Mesendoderm (in vitro differentiated cells): ENCODE measurements around the gene ABCA1.
A peak's percentile ranks its signal among the peaks of the same experiment; 100 is the strongest.

Source experiments
- DNase-seq: peaks from one replicate; pipeline ENCODE4 v3.0.0; 2013
- H2AK5ac ChIP-seq: 2 replicates; pipeline ENCODE4 v1.6.1; 2013; ENCODE audit warnings: low read length, inconsistent platforms
- H2BK120ac ChIP-seq: 2 replicates; pipeline ENCODE4 v1.6.1; 2013; ENCODE audit warnings: low read depth, mild to moderate bottlenecking, low read length, moderate library complexity, mixed read lengths
- H2BK15ac ChIP-seq: replicated peaks from 2 replicates; pipeline ENCODE4 v1.6.1; 2013; ENCODE audit warnings: low read depth, mild to moderate bottlenecking, moderate library complexity
- H2BK5ac ChIP-seq: 2 replicates; pipeline ENCODE4 v1.6.1; 2013; ENCODE audit warnings: low read length, inconsistent platforms
- H3K18ac ChIP-seq: 2 replicates; pipeline ENCODE4 v1.6.1; 2013; ENCODE audit warnings: mild to moderate bottlenecking, low read length, mixed read lengths
- H3K23ac ChIP-seq: one replicate; pipeline ENCODE4 v1.6.1; 2013; ENCODE audit warnings: low read length
- H3K27ac ChIP-seq: 2 replicates; pipeline ENCODE4 v1.5.1; 2013; ENCODE audit warnings: low read depth, mild to moderate bottlenecking, inconsistent platforms, low read length, moderate library complexity
- H3K27me3 ChIP-seq: 2 replicates; pipeline ENCODE4 v1.6.1; 2013; ENCODE audit warnings: low read length, control low read depth, mild to moderate bottlenecking, inconsistent platforms; ENCODE audit not compliant: insufficient read depth, poor library complexity
- H3K36me3 ChIP-seq: 2 replicates; pipeline ENCODE4 v1.6.1; 2013; ENCODE audit warnings: low read length, inconsistent platforms; ENCODE audit not compliant: control insufficient read depth, insufficient read depth
- H3K4ac ChIP-seq: one replicate; pipeline ENCODE4 v1.6.1; 2013; ENCODE audit warnings: low read depth, mild to moderate bottlenecking, low read length, moderate library complexity
- H3K4me1 ChIP-seq: 2 replicates; pipeline ENCODE4 v1.6.1; 2013; ENCODE audit warnings: low read depth, low read length, inconsistent platforms; ENCODE audit not compliant: control insufficient read depth
- H3K4me2 ChIP-seq: 2 replicates; pipeline ENCODE4 v1.6.1; 2013; ENCODE audit warnings: low read length
- H3K4me3 ChIP-seq: 2 replicates; pipeline ENCODE4 v1.5.1; 2013; ENCODE audit warnings: mild to moderate bottlenecking, low read length
- H3K56ac ChIP-seq: one replicate; pipeline ENCODE4 v1.6.1; 2013; ENCODE audit warnings: low read length
- H3K79me1 ChIP-seq: 2 replicates; pipeline ENCODE4 v1.6.1; 2013; ENCODE audit warnings: low read length, inconsistent platforms
- H3K79me2 ChIP-seq: 2 replicates; pipeline ENCODE4 v1.6.1; 2013; ENCODE audit warnings: mild to moderate bottlenecking, low read length; ENCODE audit not compliant: control insufficient read depth, insufficient read depth
- H3K9ac ChIP-seq: 2 replicates; pipeline ENCODE4 v1.6.1; 2013; ENCODE audit warnings: low read length, inconsistent platforms
- H4K5ac ChIP-seq: one replicate; pipeline ENCODE4 v1.6.1; 2013; ENCODE audit warnings: low read length
- H4K8ac ChIP-seq: one replicate; pipeline ENCODE4 v1.6.1; 2013; ENCODE audit warnings: low read depth, mild to moderate bottlenecking, control low read depth, low read length, moderate library complexity
- WGBS: extraction: QIAGEN DNeasy Blood & Tissue Kit; methylation state at CpG from one replicate; pipeline ENCODE4 v1.1.7; 2013; ENCODE audit warnings: low lambda C conversion rate, missing lambda C conversion rate; ENCODE audit not compliant: insufficient coverage; ENCODE audit errors: extremely low coverage; 5-methylcytosine and 5-hydroxymethylcytosine counted together

ABCA1 gene

DNA sequence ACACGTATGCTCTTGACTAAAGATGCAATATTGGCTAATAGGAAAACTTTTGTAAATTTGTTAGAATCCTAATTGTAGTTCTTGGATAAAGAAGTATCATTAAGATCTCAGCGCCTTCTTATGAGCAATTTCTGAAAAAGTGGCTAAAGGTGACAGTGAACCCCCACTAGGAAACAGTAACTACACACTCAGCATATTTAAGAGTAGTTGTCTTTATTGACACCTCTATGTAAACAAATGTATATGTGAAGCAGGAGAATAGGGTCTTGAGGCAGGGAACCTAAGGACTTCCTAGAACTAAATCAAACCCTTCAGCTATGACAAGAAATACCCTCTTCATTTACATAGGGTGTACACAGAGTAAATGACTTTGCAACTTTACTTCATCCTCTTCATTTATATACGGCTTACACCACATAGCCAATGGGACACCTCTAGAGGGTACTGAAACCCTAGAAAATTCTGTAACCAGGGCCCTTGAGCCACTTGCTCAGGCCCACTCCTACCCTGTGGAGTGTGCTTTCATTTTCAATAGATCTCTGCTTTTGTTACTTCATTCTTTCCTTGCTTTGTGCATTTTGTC, 177.7 kb downstream of the ABCA1 start:
- no peak overlapping the region for H2BK120ac ChIP-seq
- no CpG with 5 or more reads among the region's 3 CpGs for WGBS

GRCh38 chr9:104748359-104749031, 179.5 kb downstream of the ABCA1 start:
- Histone ChIP-seq H2BK120ac (no peak overlapping the region), H3K36me3 (no peaks in the 10 kb centered on the region), H3K79me2 (no peaks in the 10 kb centered on the region), H3K4me3 (peak overlapping the region; percentile 56), H3K56ac (peak overlapping the region; percentile 88), H3K9ac (peak overlapping the region; percentile 82), H3K23ac (peak overlapping the region; percentile 92), H3K27me3 (no peaks in the 10 kb centered on the region), H2BK15ac (no peak overlapping the region), H3K4ac (peak overlapping the region; percentile 10), H3K27ac (no peak overlapping the region), H4K8ac (peak overlapping the region; percentile 81), H2BK5ac (no peak overlapping the region), H2AK5ac (no peak overlapping the region), H3K18ac (peak overlapping the region; percentile 82), H3K4me2 (peak overlapping the region; percentile 83), H3K79me1 (no peaks in the 10 kb centered on the region), H3K4me1 (no peaks in the 10 kb centered on the region), H4K5ac (no peak overlapping the region)
- no CpG with 5 or more reads among the region's 19 CpGs for WGBS
- no peak for DNase-seq

More for the DNA sequence above, 177.7 kb downstream of the ABCA1 start:
- H3K18ac ChIP-seq, result no peak overlapping the region
- H4K5ac ChIP-seq, result no peak overlapping the region
- H3K79me2 ChIP-seq, result no peaks in the 10 kb centered on the region
- H3K36me3 ChIP-seq, result no peaks in the 10 kb centered on the region
- H3K79me1 ChIP-seq, result no peaks in the 10 kb centered on the region
- no peaks in the 10 kb centered on the region for H3K4me1 ChIP-seq
- H3K4ac ChIP-seq, result no peak overlapping the region
- no peak overlapping the region for H2BK5ac ChIP-seq
- no peak overlapping the region for H3K23ac ChIP-seq
- H3K4me2 ChIP-seq, result no peak overlapping the region
- no peak overlapping the region for H3K9ac ChIP-seq
- no peaks in the 10 kb centered on the region for H3K27me3 ChIP-seq
- DNase-seq, result no peak
- no peak overlapping the region for H2BK15ac ChIP-seq
- no peak overlapping the region for H3K56ac ChIP-seq
- H2AK5ac ChIP-seq, result no peak overlapping the region
- H3K27ac ChIP-seq, result no peak overlapping the region
- no peak overlapping the region for H4K8ac ChIP-seq
- no peak overlapping the region for H3K4me3 ChIP-seq

DNA sequence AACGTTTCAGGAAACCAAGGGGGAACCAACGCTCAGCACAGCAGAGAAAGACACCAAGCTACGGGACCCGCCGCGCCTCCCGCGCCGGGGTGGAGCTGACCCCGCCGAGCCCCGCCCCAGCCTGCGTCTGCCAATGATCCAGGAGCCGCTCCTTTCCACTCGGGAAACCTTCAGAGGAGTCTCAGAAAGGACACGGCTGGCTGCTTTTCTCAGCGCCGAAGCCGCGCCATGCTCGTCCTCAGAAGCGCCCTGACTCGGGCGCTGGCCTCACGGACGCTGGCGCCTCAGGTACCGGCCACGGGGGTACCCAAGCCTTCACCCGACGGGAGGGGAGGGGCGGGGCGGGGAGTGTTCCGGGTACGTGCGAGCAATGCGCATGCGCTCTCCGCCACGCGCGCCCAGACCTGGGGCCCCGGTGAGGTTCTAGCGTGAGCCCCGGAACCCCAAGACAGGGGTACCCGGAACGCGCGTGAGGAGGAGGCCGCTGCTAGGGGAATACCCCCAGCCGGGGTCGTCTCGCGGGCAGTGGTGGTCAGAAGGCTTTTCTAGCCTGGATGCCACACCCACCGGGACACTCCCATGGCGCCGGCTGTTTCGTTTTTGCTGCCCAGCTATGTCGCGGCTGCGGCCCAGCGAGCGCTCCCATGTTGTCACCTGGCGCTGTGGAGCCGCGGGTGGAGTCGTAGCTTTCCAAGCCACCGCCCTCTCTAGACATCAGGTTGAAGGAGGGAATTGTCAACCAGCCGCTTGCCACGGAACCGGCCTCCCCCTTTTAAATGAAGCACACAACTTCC, 180.2 kb downstream of the ABCA1 start, which contains the start of gene NIPSNAP3A:
Gene NIPSNAP3A (plus strand): TSS at position 119 of the 794 bp plus-strand sequence. CDS start 110 bp downstream, at position 229.
- no peak within 1 kb of the TSS for H4K5ac ChIP-seq
- H3K9ac ChIP-seq, result peak within 1 kb of the TSS; percentile 82
- no peaks in the 10 kb centered on the region for H3K79me1 ChIP-seq
- no peak within 1 kb of the TSS for H4K8ac ChIP-seq
- peak within 1 kb of the TSS; percentile 26 for H2BK5ac ChIP-seq
- peak within 1 kb of the TSS; percentile 97 for H3K4ac ChIP-seq
- peak within 1 kb of the TSS; percentile 89 for H3K4me2 ChIP-seq
- H3K56ac ChIP-seq, result peak within 1 kb of the TSS; percentile 88
- H3K27me3 ChIP-seq, result no peaks in the 10 kb centered on the region
- peak within 1 kb of the TSS; percentile 82 for H3K18ac ChIP-seq
- H3K4me3 ChIP-seq, result peak within 1 kb of the TSS; percentile 66
- H3K36me3 ChIP-seq, result no peaks in the 10 kb centered on the region
- no peak within 1 kb of the TSS for H2BK120ac ChIP-seq
- WGBS, result no CpG with 5 or more reads among the region's 71 CpGs
- no peaks in the 10 kb centered on the region for H3K4me1 ChIP-seq
- H3K27ac ChIP-seq, result peak within 1 kb of the TSS; percentile 69
- peak within 1 kb of the TSS; percentile 41 for H2BK15ac ChIP-seq
- peak within 1 kb of the TSS; percentile 92 for H3K23ac ChIP-seq
- peak; percentile 82 for DNase-seq
- H2AK5ac ChIP-seq, result no peak within 1 kb of the TSS
- H3K79me2 ChIP-seq, result no peaks in the 10 kb centered on the region

DNA sequence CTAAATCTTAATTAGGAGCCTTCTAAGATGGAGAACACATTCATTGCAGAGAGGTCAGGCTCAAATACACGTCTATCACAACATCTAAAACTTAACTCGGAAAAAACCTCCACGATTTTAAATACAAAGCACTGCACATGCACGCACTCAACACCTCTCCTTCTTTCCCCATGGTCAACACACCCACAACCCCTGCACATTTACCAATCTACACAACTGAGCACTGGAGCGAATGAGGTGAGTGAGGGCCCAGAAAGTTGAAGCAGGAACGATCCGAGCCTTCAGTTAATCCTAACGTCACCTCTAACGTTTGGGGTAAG, 180.8 kb downstream of the ABCA1 start:
- H3K4ac ChIP-seq, result no peak overlapping the region
- H4K5ac ChIP-seq, result no peak overlapping the region
- peak overlapping the region; percentile 89 for H3K4me2 ChIP-seq
- H3K4me3 ChIP-seq, result peak overlapping the region; percentile 66
- H3K9ac ChIP-seq, result peak overlapping the region; percentile 82
- no peak overlapping the region for H2BK120ac ChIP-seq
- peak overlapping the region; percentile 69 for H3K27ac ChIP-seq
- no CpG with 5 or more reads among the region's 9 CpGs for WGBS
- H3K18ac ChIP-seq, result peak overlapping the region; percentile 31
- H3K79me1 ChIP-seq, result no peaks in the 10 kb centered on the region
- H3K36me3 ChIP-seq, result no peaks in the 10 kb centered on the region
- H3K27me3 ChIP-seq, result no peaks in the 10 kb centered on the region
- H2AK5ac ChIP-seq, result no peak overlapping the region
- peak overlapping the region; percentile 26 for H2BK5ac ChIP-seq
- peak overlapping the region; percentile 41 for H2BK15ac ChIP-seq
- peak overlapping the region; percentile 88 for H3K56ac ChIP-seq
- H3K4me1 ChIP-seq, result no peaks in the 10 kb centered on the region
- no peak overlapping the region for H4K8ac ChIP-seq
- no peaks in the 10 kb centered on the region for H3K79me2 ChIP-seq
- H3K23ac ChIP-seq, result no peak overlapping the region
- no peak for DNase-seq

DNA sequence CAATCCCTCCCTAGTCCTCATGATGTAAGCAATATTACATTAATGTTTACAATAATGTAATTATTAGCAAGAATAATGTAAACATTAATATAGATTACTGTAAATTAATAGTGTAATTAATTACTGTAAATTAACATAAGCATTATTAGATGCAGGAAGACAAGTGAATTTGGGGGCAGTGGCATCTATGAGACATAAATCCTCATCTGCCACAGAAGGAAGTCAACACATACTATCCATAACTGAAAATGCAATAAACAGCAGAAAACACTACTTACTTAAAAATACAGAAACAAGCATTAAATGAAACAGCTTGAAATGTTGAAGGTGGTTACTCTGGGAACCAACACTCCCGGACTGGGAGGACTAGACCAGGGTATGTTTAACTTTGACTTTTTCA, 181.2 kb downstream of the ABCA1 start:
- no peak overlapping the region for H2BK120ac ChIP-seq
- H4K8ac ChIP-seq, result no peak overlapping the region
- H3K4me1 ChIP-seq, result no peaks in the 10 kb centered on the region
- no peaks in the 10 kb centered on the region for H3K27me3 ChIP-seq
- no peak overlapping the region for H4K5ac ChIP-seq
- H2BK15ac ChIP-seq, result no peak overlapping the region
- H2AK5ac ChIP-seq, result no peak overlapping the region
- H3K23ac ChIP-seq, result no peak overlapping the region
- no peak overlapping the region for H2BK5ac ChIP-seq
- H3K36me3 ChIP-seq, result no peaks in the 10 kb centered on the region
- H3K4ac ChIP-seq, result no peak overlapping the region
- no peaks in the 10 kb centered on the region for H3K79me1 ChIP-seq
- H3K4me3 ChIP-seq, result no peak overlapping the region
- no peak overlapping the region for H3K18ac ChIP-seq
- no peaks in the 10 kb centered on the region for H3K79me2 ChIP-seq
- no peak overlapping the region for H3K27ac ChIP-seq
- DNase-seq, result no peak
- H3K56ac ChIP-seq, result peak overlapping the region; percentile 88
- peak overlapping the region; percentile 82 for H3K9ac ChIP-seq
- WGBS, result no CpG with 5 or more reads among the region's 1 CpG
- H3K4me2 ChIP-seq, result peak overlapping the region; percentile 89
